Thyroid gland (tissue), 4 donors: Measurements from ENCODE around the gene TEDC1. TPM values are rescaled to one million over a fixed set of nuclear protein-coding genes. Genes with fewer than 3 reads are reported as not detected.

Source experiments
- DNase-seq, 2 donors: peaks; one replicate each; pipeline ENCODE4 v3.0.0-alpha.2; 2019
- H3K27ac ChIP-seq, 3 donors: fragments of 200-600 bp; sonication (generic); 1 replicate in 2 of 3; 2 replicates in 1 of 3; pipeline ENCODE4 v1.5.1; 2016 to 2019; ENCODE audit warnings: mild to moderate bottlenecking in 1 of 3, moderate library complexity in 1 of 3
- H3K27me3 ChIP-seq: fragments of 200-600 bp; sonication (generic); one replicate; pipeline ENCODE4 v1.5.1; 2019
- H3K36me3 ChIP-seq, 2 donors: fragments of 200-600 bp; sonication (generic); one replicate each; pipeline ENCODE4 v1.5.1; 2016 to 2019
- H3K4me1 ChIP-seq, 2 donors: fragments of 200-600 bp; sonication (generic); one replicate each; pipeline ENCODE4 v1.5.1; 2017 to 2019
- H3K4me3 ChIP-seq, 3 donors: fragments of 200-600 bp; sonication (generic); replicated peaks in 1 of 3; 1 replicate in 2 of 3; 2 replicates in 1 of 3; pipeline ENCODE4 v1.5.1; 2016; ENCODE audit warnings: mild to moderate bottlenecking in 1 of 3
- H3K9me3 ChIP-seq: fragments of 200-600 bp; sonication (generic); one replicate; pipeline ENCODE4 v1.5.1; 2017
- CTCF ChIP-seq, 6 experiments: fragments of 200-600 bp in 3 of 6; fragments of 450-650 bp in 3 of 6; sonication (generic) in 3 of 6; IDR thresholded peaks; one replicate each; pipeline ENCODE4 v1.5.1; 2016 to 2019; ENCODE audit warnings: antibody characterized with exemption in 6 of 6, mild to moderate bottlenecking in 2 of 6, inconsistent platforms in 1 of 6, moderate library complexity in 1 of 6
- POLR2A ChIP-seq, 2 donors: fragments of 450-650 bp; IDR thresholded peaks; one replicate each; pipeline ENCODE4 v1.6.1; 2017; ENCODE audit warnings: antibody characterized with exemption in 2 of 2, mild to moderate bottlenecking in 2 of 2, moderate library complexity in 1 of 2
- WGBS, 2 donors: methylation state at CpG; one replicate each; pipeline ENCODE4 v1.1.5; 2017; 5-methylcytosine and 5-hydroxymethylcytosine counted together
- intact Hi-C: fragments of 100-400 bp; cut with DNase I; formaldehyde crosslinking; loops from one replicate; pipeline ENCODE4 v1.15.1; 2023
- total RNA-seq, 4 donors: library from RNA; depleted of rRNA; stranded (reverse); fragments of >200 nt; gene quantifications; one replicate each; pipeline ENCODE4 v1.2.3, GENCODE V29; 2016

TEDC1 gene
- total RNA-seq: 10 to 100 TPM in 2 of 4 donors, 1 to 10 TPM in 2; 3.4 to 13.9 (median 8.5) TPM

- H3K4me1 ChIP-seq: peaks cover 36 to 44% of the 10 kb centered on the region in 2 donors
- peak within 1 kb of the TSS; percentile 4 to 64 (median 58) for H3K4me3 ChIP-seq
- TF ChIP-seq POLR2A (IDR thresholded peaks at IDR 0.05): peak; percentile 32 to 67
- TF ChIP-seq CTCF (IDR thresholded peaks at IDR 0.05): peak; percentile 20 to 99 (median 86)
- H3K27ac ChIP-seq: peak within 1 kb of the TSS; percentile 91 to 97 (median 92)
- H3K36me3 ChIP-seq: no peaks in the 10 kb centered on the region
- H3K9me3 ChIP-seq: no peaks in the 10 kb centered on the region
- 0% methylated on average over 28 of the region's 94 CpGs; no CpG with 5 or more reads in 1 of the 2 donors for WGBS, 2 donors
- DNase-seq: peak; percentile 100
- intact Hi-C loops: loop anchor here (5.0 kb wide), 2 partner anchors 43 to 178 kb away; partner anchors contain the start of gene PACS2
- no peaks in the 10 kb centered on the region for H3K27me3 ChIP-seq
These were observed at the start of gene TEDC1 for GRCh38 chr14:105490572-105491365. Gene TEDC1 (plus strand): TSS chr14:105491246. CDS start chr14:105491376, 130 bp downstream.

- no peaks in the 10 kb centered on the region for H3K9me3 ChIP-seq
- DNase-seq: no peak
- WGBS, 2 donors: 80% methylated on average over 17 of the region's 17 CpGs
- H3K4me3 ChIP-seq: no peak overlapping the region
- intact Hi-C loops: no loop called here
- H3K27me3 ChIP-seq: no peaks in the 10 kb centered on the region
- no peaks in the 10 kb centered on the region for H3K4me1 ChIP-seq
- H3K36me3 ChIP-seq: peaks cover 0 to 3% of the 10 kb centered on the region in 2 donors
- H3K27ac ChIP-seq: no peak overlapping the region
- TF ChIP-seq CTCF (IDR thresholded peaks at IDR 0.05) (no peak), POLR2A (IDR thresholded peaks at IDR 0.05) (no peak)
These were observed 48.9 kb upstream of the TEDC1 start for GRCh38 chr14:105442125-105442524.

- intact Hi-C loops: no loop called here
- WGBS, 2 donors: 83 to 87% methylated on average over 12 of the region's 12 CpGs
- no peak for DNase-seq
These were observed 48.2 kb upstream of the TEDC1 start for GRCh38 chr14:105442834-105443233.

GRCh38 chr14:105444859-105445258 is 46.2 kb upstream of the TEDC1 start:
- Histone ChIP-seq H3K4me3 (no peak overlapping the region), H3K27ac (no peak overlapping the region), H3K27me3 (no peaks in the 10 kb centered on the region), H3K4me1 (peaks cover 3 to 9% of the 10 kb centered on the region in 2 donors), H3K36me3 (peaks cover 0 to 2% of the 10 kb centered on the region in 2 donors), H3K9me3 (no peaks in the 10 kb centered on the region)
- TF ChIP-seq POLR2A (IDR thresholded peaks at IDR 0.05): no peak
- TF ChIP-seq CTCF (IDR thresholded peaks at IDR 0.05): no peak
- DNase-seq: no peak
- 77 to 82% methylated on average over 11 to 16 of the region's 17 CpGs for WGBS, 2 donors
- intact Hi-C loops: loop anchor here (5.0 kb wide), 1 partner anchor 47 kb away; the partner anchor contains the start of gene TEDC1

More at GRCh38 chr14:105442834-105443233, 48.2 kb upstream of the TEDC1 start:
- H3K27ac ChIP-seq: no peak overlapping the region
- peaks cover 0 to 3% of the 10 kb centered on the region in 2 donors for H3K36me3 ChIP-seq
- no peak overlapping the region for H3K4me3 ChIP-seq
- H3K4me1 ChIP-seq: no peaks in the 10 kb centered on the region
- no peaks in the 10 kb centered on the region for H3K27me3 ChIP-seq
- TF ChIP-seq POLR2A (IDR thresholded peaks at IDR 0.05) (no peak), CTCF (IDR thresholded peaks at IDR 0.05) (no peak)
- no peaks in the 10 kb centered on the region for H3K9me3 ChIP-seq

- H3K27me3 ChIP-seq: no peaks in the 10 kb centered on the region
- no peak overlapping the region for H3K27ac ChIP-seq
- H3K9me3 ChIP-seq: no peaks in the 10 kb centered on the region
- DNase-seq: no peak
- H3K36me3 ChIP-seq: peaks cover 3 to 5% of the 10 kb centered on the region in 2 donors
- no peak overlapping the region for H3K4me3 ChIP-seq
- WGBS, 2 donors: 76 to 81% methylated on average over 5 to 24 of the region's 24 CpGs
- peaks cover 3 to 9% of the 10 kb centered on the region in 2 donors for H3K4me1 ChIP-seq
- TF ChIP-seq CTCF (IDR thresholded peaks at IDR 0.05) (no peak), POLR2A (IDR thresholded peaks at IDR 0.05) (no peak)
- intact Hi-C loops: loop anchor here (5.0 kb wide), 1 partner anchor 47 kb away; the partner anchor contains the start of gene TEDC1
These were observed 45.8 kb upstream of the TEDC1 start for GRCh38 chr14:105445290-105445689.
